Upper lobe of left lung (tissue), 6 donors: ENCODE results near the gene TACC2. TPM values are rescaled to one million over a fixed set of nuclear protein-coding genes. Genes with fewer than 3 reads are reported as not detected.

Experiments
- ATAC-seq, 2 donors: fragments of 200-7000 bp; cut with Tn5 transposase; one replicate each; pipeline ENCODE4 v1.9.1; 2022; ENCODE audit warnings: mild to moderate bottlenecking in 2 of 2, moderate library complexity in 2 of 2; ENCODE audit not compliant: low FRiP score in 2 of 2
- DNase-seq, 2 donors: peaks; one replicate each; pipeline ENCODE4 v3.0.0-alpha.2; 2019 to 2020
- H3K27ac ChIP-seq, 4 donors: fragments of 200-600 bp; sonication (generic); one replicate each; pipeline ENCODE4 v1.5.1; 2016 to 2019
- H3K27me3 ChIP-seq, 4 donors: fragments of 200-600 bp; sonication (generic); one replicate each; pipeline ENCODE4 v1.5.1; 2017 to 2019
- H3K36me3 ChIP-seq, 4 donors: fragments of 200-600 bp; sonication (generic); one replicate each; pipeline ENCODE4 v1.5.1; 2016 to 2019
- H3K4me1 ChIP-seq, 4 donors: fragments of 200-600 bp; sonication (generic); one replicate each; pipeline ENCODE4 v1.5.1; 2018 to 2019
- H3K4me3 ChIP-seq, 4 donors: fragments of 200-600 bp; sonication (generic); one replicate each; pipeline ENCODE4 v1.5.1; 2017 to 2019; ENCODE audit warnings: mild to moderate bottlenecking in 2 of 4, moderate library complexity in 1 of 4
- H3K9me3 ChIP-seq, 4 donors: fragments of 200-600 bp; sonication (generic); one replicate each; pipeline ENCODE4 v1.5.1; 2018 to 2019
- CTCF ChIP-seq, 6 experiments: fragments of 450-650 bp in 4 of 6; fragments of 200-600 bp in 2 of 6; sonication (generic) in 2 of 6; IDR thresholded peaks; one replicate each; pipeline ENCODE4 v1.5.1; 2016 to 2019; ENCODE audit warnings: antibody characterized with exemption in 6 of 6
- EP300 ChIP-seq, 4 donors: sonication (generic); formaldehyde crosslinking; IDR thresholded peaks; one replicate each; pipeline ENCODE4 v1.5.1; 2017; ENCODE audit warnings: antibody characterized with exemption in 4 of 4, control low read depth in 2 of 4
- POLR2A ChIP-seq, 4 donors: fragments of 450-650 bp; IDR thresholded peaks; one replicate each; pipeline ENCODE4 v1.5.1; 2016 to 2017; ENCODE audit warnings: antibody characterized with exemption in 4 of 4, mild to moderate bottlenecking in 2 of 4
- POLR2AphosphoS5 ChIP-seq, 2 donors: sonication (generic); formaldehyde crosslinking; IDR thresholded peaks; one replicate each; pipeline ENCODE4 v1.5.1; 2017; ENCODE audit warnings: antibody characterized with exemption in 2 of 2
- WGBS, 2 donors: methylation state at CpG; one replicate each; pipeline ENCODE4 v1.1.5; 2017 to 2018; 5-methylcytosine and 5-hydroxymethylcytosine counted together
- total RNA-seq, 6 donors: library from RNA; depleted of rRNA in 4 of 6; stranded (reverse); fragments of >200 nt in 4 of 6; gene quantifications; one replicate each; pipeline versions ENCODE4 v1.1.0 to v1.2.1, GENCODE V29; 2016 to 2021
- donor health status: DM: no; HTN: no; CAD: no; lungs with moderate emphysema.
- donor health status: DM: no; HTN: yes; CAD: no; lungs with severe emphysema.

TACC2 gene
- total RNA-seq, 6 donors from 2014 or later: 158 to 701 (median 386) TPM

- H3K27me3 ChIP-seq: peaks cover 0 to 10% (median 0%) of the 10 kb centered on the region in 4 donors
- DNase-seq (no peak), ATAC-seq (no peak)
- peaks cover 9 to 24% (median 11%) of the 10 kb centered on the region in 4 donors for H3K4me1 ChIP-seq
- H3K27ac ChIP-seq: no peak overlapping the region
- TF ChIP-seq CTCF (IDR thresholded peaks at IDR 0.05) (no peak), POLR2AphosphoS5 (IDR thresholded peaks at IDR 0.05) (no peak), POLR2A (IDR thresholded peaks at IDR 0.05) (no peak), EP300 (IDR thresholded peaks at IDR 0.05) (no peak)
- no peak overlapping the region for H3K4me3 ChIP-seq
- peaks cover 0 to 25% (median 10%) of the 10 kb centered on the region in 4 donors for H3K36me3 ChIP-seq
- no peaks in the 10 kb centered on the region for H3K9me3 ChIP-seq
- WGBS, 2 donors: 75 to 81% methylated on average over 13 of the region's 13 CpGs
Observed at GRCh38 chr10:122165484-122166276, 176.7 kb downstream of the TACC2 start.

GRCh38 chr10:122168101-122168500, 179.1 kb downstream of the TACC2 start:
- WGBS, 2 donors: 87 to 91% methylated on average over 5 of the region's 5 CpGs
- DNase-seq: no peak
- no peak overlapping the region for H3K27ac ChIP-seq
- no peaks in the 10 kb centered on the region for H3K9me3 ChIP-seq
- H3K27me3 ChIP-seq: peaks cover 0 to 10% (median 0%) of the 10 kb centered on the region in 4 donors
- peaks cover 0 to 20% (median 8%) of the 10 kb centered on the region in 4 donors for H3K36me3 ChIP-seq
- no peak for ATAC-seq
- no peak overlapping the region for H3K4me3 ChIP-seq
- peaks cover 16 to 30% (median 24%) of the 10 kb centered on the region in 4 donors for H3K4me1 ChIP-seq
- TF ChIP-seq EP300 (IDR thresholded peaks at IDR 0.05): no peak
- TF ChIP-seq POLR2AphosphoS5 (IDR thresholded peaks at IDR 0.05): no peak
- TF ChIP-seq CTCF (IDR thresholded peaks at IDR 0.05): no peak
- no peak for TF ChIP-seq POLR2A (IDR thresholded peaks at IDR 0.05)

- ATAC-seq (no peak), DNase-seq (no peak)
- H3K27me3 ChIP-seq: peaks cover 0 to 4% (median 0%) of the 10 kb centered on the region in 4 donors
- no peaks in the 10 kb centered on the region for H3K9me3 ChIP-seq
- H3K27ac ChIP-seq: no peak overlapping the region
- peaks cover 13 to 30% (median 23%) of the 10 kb centered on the region in 4 donors for H3K4me1 ChIP-seq
- no peak overlapping the region for H3K4me3 ChIP-seq
- no peak for TF ChIP-seq EP300 (IDR thresholded peaks at IDR 0.05)
- no peak for TF ChIP-seq POLR2AphosphoS5 (IDR thresholded peaks at IDR 0.05)
- TF ChIP-seq POLR2A (IDR thresholded peaks at IDR 0.05): no peak
- no peak for TF ChIP-seq CTCF (IDR thresholded peaks at IDR 0.05)
- peaks cover 0 to 23% (median 8%) of the 10 kb centered on the region in 4 donors for H3K36me3 ChIP-seq
- WGBS, 2 donors: 73 to 80% methylated on average over 3 of the region's 3 CpGs
Observed at GRCh38 chr10:122168598-122169394, 179.8 kb downstream of the TACC2 start.

- Histone ChIP-seq H3K36me3 (peaks cover 0 to 16% (median 6%) of the 10 kb centered on the region in 4 donors), H3K4me1 (peaks cover 7 to 24% (median 21%) of the 10 kb centered on the region in 4 donors), H3K27me3 (no peaks in the 10 kb centered on the region), H3K27ac (no peak overlapping the region), H3K9me3 (no peaks in the 10 kb centered on the region), H3K4me3 (no peak overlapping the region)
- no peak for TF ChIP-seq POLR2A (IDR thresholded peaks at IDR 0.05)
- TF ChIP-seq EP300 (IDR thresholded peaks at IDR 0.05): no peak
- TF ChIP-seq POLR2AphosphoS5 (IDR thresholded peaks at IDR 0.05): no peak
- no peak for TF ChIP-seq CTCF (IDR thresholded peaks at IDR 0.05)
- no peak for ATAC-seq
- 83 to 86% methylated on average over 7 of the region's 7 CpGs for WGBS, 2 donors
- no peak for DNase-seq
Observed at GRCh38 chr10:122170802-122171201, 181.8 kb downstream of the TACC2 start.
